Central memory CD4-positive, alpha-beta T cell (primary cell): ENCODE measurements around the gene DFFB.
"Not testable (repeated sequence)": the region's sequence is repeated elsewhere in the genome, so short reads cannot be mapped to it uniquely, and the experiment has no call there.

ENCODE experiments used
- DNase-seq: peaks from one replicate; pipeline ENCODE4 v3.0.0; 2022
- total RNA-seq, 3 experiments: gene quantifications; one replicate each; lab custom pipeline; 2026; lab: John Stamatoyannopoulos, UW

Gene DFFB, protein sequence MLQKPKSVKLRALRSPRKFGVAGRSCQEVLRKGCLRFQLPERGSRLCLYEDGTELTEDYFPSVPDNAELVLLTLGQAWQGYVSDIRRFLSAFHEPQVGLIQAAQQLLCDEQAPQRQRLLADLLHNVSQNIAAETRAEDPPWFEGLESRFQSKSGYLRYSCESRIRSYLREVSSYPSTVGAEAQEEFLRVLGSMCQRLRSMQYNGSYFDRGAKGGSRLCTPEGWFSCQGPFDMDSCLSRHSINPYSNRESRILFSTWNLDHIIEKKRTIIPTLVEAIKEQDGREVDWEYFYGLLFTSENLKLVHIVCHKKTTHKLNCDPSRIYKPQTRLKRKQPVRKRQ
- total RNA-seq = 17.2 to 19.5 (median 17.6) reads per million in 3 experiments

DNA sequence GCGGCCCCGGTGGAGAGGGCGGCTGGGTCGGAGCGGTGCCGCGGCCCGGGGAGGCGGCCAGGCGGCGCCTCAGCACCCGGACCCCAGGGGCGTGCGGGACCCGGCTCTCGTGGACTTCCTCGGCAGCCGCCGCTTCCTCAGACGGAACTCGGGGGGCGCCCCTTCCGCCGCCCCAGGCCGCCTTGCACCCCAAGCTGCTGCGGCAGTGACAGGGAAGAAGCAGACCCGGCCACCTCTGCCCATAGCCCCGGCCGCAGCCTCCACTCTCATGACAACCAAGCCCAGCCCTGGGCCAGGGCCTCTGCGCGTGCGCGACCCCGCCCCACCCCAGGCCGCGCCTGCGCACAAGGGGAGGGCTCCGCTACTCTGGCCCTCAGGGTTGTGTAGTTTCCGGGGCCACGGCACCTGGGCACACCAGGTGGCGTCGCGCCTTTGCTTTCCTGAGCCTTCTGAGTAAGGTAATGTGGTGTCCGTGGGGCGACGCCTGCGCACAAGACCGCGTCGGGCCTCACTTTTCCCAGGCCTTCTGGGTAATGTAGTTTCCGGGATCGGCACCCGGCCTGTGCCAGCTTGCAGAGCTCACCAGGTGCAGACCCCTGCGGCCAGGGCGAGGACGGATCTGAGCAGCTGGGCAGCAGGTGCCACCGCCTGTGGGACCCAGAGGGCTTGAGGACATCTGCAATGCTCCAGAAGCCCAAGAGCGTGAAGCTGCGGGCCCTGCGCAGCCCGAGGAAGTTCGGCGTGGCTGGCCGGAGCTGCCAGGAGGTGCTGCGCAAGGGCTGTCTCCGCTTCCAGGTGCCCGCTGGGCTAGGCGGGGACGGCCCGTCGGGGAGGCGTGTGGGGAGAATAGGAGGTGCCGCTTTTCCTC, at the start of gene DFFB, which contains the start of gene CEP104:
Gene DFFB (plus strand): TSS at position 554 of the 868 bp plus-strand sequence. CDS start 128 bp downstream, at position 682.
Gene CEP104 (minus strand): TSS at position 289 of the 868 bp plus-strand sequence. CDS start 4,804 bp downstream, outside the sequence.
- peak; percentile 99 for DNase-seq

DNA sequence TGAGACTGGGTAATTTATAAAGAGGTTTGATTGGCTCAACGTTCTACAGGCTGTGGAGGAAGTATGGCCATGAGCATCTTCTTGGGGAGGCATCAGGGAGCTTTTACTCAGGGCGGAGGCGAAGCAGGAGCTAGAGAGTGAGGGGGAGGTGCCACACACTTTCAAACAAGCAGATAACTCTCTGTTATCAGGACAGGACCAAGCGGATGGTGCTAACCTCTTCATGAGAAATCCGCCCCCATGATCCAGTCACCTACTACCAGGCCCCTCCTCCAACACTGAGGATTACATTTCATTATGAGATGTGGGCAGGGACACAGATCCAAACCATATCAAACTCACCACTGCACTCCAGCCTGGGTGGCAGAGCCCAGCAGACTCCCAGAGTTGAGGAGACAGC, 49.5 kb upstream of the DFFB start:
- no peak for DNase-seq

DNA sequence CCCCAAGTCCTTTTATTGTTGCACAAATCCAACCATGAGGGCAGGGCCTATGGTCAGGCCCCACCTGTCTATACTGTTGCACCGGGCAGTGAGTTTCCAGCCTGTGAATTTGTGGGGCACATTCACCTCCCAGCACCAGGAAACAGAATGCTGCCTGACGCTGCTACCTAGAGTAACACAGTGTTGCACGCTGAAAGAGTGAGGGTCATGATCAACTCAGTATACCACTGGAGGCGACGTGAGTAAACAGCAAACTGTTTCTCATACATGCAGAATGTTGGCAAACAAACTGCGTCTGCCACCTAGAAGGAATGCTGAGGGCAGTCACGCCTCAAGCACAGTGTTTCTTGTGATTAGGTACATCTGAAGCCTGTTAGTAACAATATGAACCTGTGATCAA, 47.6 kb upstream of the DFFB start:
- DNase-seq = no peak

DNA sequence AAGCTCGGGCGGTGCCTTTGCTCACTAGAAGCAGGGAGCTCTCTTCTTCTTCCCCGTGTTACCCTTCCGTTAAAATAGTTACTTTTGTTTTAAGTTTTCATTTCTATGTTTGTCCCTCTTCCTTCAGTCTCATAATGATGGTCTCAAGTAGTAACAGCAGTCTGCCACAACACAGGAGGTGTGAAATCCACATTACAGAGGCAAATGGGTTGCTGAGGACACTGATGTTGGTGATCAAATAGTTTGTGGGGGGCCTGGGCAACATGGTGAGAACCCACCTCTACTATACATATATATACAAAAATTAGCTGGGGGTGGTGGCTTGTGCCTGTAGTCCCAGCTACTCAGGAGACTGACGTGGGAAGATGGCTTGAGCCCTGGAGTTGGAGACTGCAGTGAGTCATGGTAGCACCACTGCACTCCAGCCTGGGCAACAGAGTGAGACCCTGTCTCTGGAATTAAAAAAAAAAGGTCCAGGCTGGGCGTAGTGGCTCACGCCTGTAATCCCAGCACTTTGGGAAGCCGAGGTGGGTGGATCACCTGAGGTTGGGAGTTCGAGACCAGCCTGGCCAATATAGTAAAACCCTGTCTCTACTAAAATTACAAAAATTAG, 47.0 kb upstream of the DFFB start:
- DNase-seq = not testable (repeated sequence)

DNA sequence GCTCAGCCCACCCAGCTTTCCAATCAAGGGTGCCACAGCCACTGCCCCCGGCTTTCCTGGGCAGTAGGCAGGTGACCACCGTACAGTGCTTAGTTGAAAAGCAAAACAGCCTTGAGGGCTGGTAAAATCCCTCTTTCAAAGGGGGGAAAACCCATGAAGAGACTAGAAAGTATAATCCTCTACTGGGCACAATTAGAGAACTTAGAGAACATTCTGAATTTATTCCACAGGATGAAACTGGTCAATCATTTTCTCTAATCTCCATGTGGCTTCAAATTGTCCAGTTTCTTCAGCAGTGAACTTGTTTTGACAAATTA, 45.7 kb upstream of the DFFB start:
- DNase-seq = no peak

DNA sequence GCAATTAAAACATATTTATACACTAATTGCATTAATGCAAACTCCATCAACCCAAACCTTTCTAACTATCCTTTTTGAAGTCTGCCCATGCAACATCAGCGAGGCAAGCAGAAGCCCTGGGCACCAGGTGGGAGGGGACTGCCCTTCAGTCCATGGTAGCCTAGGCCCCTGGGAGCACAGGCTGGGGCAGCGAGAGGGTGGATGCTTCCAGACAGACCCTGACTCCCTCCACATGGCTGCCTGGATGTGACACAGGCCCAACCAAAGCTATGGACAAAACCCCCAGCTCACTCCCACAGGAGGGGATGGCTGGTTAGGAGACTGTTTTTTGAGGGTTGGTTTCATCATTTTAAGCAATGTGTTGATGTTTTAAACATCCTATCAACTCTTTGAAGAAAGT, 43.2 kb upstream of the DFFB start:
- DNase-seq = no peak

DNA sequence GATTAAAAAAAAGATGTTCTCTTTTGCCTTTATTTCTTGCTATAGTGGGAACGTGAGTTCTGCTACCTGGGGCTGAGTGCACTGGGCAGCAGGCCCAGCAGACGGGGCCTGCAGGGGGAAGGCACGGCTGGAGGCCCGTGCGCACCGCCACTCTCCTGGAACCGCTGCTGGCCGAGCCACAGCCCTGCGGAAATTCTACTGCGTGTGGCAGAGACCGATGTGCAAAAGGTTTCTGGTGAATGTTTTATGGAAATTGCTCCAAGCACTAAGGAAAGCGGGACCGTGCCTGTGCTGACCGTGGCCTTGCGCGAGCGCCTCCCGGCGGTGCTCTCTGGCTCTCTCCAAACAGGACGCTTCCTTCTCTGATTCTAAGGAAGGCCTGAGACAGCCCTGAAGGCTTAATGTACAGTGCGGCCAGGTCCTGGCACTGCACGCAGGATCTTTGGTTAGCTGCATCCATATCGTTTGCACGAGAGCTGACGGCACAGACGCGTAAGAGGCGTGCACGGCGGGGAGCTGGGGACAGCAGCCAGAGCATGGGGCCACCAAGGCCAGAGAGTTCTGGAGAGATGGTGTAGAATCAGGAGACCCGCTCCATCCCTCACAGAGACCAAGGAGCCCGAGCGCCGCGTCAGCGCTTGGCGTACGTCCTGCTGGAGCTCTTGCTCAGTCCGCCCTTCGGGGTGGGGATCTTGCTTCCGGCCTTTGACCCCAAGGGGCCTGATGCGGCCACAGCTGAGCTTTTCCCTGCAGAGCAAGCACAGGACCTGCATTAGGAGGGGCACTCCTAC, 42.3 kb upstream of the DFFB start:
- DNase-seq = no peak

DNA sequence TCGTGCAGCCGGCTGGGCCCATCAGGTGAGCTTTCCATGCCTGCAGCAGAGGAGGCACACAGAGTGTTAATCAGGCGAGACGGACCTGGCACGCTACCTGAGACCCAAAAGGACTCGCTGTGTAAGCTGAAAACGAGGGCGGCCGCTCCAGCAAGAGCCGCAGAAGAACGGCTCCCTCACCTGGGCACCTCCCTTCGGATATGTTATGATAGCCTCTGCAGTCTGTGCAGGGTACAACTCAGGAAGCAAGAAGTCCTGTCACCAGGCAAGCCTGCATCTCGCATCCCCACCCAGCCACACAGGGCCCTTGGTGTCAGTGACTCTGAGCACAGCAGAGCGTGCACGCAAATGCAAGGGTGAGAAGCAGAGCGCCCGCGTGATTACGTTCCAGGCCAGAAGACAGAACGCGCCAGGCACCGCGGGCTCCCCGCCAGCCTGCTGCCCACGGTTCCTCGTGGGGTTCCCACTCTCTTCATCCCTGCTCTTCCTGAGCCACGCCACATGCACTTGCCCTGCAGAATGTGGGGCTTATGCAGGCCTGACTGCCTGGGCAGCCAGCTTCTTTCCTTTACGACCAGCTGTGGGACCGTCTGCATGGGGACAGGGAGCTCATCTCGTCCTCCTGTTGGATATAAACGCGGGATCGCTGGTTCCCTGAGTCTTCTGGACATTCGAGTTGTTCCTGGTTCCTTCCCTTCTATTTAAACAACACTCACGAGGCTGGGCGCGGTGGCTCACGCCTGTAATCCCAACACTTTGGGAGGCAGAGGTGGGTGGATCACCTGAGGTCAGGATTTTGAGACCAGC, 40.7 kb upstream of the DFFB start:
- DNase-seq = no peak

DNA sequence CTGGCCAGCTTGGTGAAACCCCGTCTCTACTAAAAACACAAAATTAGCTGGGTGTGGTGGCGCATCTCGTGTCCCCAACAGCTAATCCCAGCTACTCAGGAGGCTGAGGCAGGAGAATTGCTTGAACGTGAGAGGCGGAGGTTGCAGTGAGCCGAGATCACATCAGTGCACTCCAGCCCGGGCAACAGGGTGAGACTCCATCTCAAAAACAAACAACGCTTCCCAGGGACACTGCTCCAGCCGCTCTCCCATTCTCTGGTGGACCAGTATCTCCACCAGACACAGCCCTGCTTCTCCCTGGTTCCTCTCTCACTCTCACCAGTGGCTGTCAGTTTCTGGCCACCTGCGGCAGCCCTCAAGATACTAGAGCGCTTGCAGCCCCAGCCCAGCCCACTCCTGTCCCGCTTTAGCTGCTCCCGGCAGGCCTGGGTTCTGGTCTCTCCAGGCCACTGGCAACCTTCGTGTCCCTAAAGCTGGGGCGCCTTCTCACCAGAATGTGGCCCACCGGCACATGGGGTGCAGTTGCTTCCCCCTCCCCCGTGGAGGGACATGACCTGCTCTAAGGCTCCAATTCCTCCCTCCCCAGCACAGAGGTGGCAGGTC, 40.0 kb upstream of the DFFB start:
- DNase-seq = no peak

DNA sequence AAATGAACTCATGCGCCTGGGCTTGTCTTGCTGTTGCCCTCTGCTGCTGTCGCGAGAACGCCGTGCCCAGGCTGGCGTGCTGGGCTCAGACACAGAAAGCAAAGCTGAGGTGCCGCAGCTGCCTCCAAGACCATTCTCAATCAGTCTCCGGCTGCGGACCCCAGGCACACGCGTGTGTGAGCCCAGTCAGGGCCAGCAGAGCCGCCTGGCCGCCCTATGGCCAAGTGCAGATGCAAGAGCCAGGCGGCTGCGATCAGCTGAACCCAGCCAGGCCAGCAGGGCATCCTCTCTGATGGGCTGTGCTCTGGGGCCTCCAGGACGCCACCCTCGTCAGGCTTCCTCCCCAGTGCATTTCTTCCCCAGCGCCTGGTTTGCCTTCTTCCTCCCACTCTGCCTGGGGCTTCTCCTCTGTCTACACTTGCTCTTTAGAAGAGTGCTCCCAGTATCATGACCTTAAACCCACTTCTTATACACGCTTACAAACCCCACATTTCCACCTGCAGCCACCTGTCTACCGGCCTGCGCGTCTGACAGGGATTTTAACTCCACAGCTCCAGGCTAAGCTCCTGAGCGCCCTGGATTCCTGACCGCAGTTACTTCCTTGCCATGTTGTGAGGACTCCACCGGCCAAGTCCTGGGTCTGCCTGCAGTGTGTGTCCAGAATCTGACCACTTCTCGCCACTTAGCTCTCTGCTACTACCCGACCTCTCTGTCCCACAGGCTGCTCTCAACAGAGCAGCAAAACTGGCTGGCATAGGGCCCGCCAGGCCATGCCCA, 39.3 kb upstream of the DFFB start:
- DNase-seq = no peak

DNA sequence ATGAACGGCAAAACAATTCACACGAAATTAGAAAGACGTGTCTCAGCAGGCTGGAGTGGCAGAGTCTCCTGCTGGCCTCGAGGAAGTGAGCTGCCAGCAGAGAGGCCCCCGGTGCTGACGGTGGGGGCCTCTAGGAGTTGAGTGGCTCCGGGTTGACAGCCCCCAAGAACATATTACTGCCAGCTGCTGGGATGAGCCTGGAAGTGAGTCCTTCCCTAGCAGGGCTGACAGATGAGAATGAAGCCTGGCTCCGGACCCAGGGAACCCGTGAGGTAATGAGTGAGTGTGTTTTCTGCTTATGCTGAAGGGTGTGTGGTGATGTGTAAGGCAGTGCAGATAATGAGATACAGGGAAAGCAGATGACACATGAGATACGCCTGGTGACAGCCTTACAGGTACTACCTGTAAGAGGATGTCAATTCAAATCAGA, 37.5 kb upstream of the DFFB start:
- DNase-seq = no peak

DNA sequence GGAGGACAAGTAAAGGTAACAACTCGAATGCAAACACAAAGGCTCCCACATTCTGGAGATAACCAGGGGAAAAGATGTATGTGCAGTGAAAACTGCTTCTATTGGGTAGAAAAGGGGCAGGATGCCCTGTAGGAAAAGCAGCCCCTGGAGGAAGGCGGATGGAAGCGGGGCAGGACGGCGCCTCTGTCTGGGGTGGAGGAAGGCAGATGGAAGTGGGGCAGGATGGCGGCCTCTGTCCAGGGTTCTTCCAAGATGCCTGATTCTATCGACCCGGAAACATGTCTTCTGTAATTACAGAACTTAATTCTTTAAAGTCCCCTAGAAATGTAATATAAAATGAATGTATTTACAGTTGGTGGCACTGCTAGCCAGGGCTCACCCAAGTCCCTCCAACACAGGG, 37.0 kb upstream of the DFFB start:
- DNase-seq = no peak

DNA sequence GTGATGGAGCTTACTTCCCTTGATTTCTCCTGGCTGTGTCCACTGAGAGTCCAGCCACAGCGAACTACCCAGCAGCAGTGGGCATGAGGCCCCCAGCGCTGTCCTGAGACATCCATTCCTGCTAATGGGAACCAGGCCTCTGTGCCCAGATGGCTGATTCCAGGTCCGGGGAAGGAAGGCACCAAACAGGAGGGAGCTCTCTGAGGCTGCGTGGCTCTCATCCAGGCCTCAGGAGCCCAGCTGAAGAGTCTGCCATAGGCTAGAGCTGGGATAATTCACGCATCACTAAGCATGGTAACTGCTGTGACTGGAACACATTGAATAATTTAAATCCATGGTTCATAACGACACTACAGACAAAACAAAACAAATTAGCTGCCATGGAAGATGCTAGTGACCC, 36.3 kb upstream of the DFFB start:
- no peak for DNase-seq

DNA sequence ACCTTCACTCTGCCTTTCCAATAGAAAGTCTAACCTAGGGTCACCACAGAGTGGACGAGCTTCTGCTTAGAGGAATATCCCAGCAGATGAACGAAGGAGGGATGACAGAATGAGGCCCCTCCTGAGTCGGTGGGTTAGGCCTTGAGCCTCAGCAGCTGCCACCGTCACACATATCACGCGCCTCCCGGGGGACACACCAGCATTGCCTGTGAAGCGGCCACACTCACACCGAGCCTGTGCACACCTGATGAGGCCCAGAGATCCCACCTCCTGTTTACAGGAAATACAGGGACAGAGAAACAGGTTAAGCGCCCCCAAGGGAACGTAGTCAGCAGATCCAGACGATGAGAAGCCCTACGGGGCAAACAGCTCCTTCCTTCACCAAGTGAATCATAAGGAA, 35.8 kb upstream of the DFFB start:
- DNase-seq = no peak

DNA sequence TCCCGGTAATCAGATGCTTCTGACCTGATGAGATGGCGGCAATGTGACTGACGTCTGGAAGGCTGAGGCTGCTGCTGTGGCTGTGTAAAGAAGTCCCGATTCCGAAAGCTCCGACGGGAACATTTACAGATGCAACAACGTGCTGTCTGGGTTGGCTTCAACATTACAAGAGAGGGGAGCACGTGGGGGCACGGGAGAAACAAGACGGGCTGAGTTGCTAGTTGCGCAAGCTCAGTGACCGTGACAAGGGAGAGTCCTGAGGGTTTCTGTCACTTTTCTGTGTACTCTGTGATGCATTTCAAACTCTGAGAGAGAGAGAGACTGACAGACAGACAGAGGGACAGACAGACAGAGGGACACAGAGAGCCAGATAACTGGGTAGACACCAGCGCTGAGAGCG, 35.4 kb upstream of the DFFB start:
- no peak for DNase-seq

DNA sequence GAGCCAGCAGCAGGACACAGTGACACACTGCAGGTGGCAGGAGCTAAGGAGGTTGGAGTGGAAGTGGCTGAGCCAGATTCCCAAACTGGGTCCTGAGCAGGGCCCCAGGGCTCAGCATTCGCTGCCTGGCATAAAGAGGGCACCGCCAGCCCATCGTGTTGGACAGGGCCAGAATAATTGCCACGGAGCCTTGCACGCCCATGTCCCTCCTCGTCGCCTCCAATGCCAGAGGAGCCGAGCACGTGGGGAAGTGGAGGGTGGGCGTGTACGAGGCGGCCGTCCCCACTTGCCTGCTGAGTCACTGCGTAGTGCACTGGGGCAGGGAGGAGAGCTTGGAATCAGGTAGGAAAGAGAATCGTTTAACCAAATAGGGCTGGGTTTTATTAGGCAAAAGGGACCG, 34.9 kb upstream of the DFFB start:
- no peak for DNase-seq

DNA sequence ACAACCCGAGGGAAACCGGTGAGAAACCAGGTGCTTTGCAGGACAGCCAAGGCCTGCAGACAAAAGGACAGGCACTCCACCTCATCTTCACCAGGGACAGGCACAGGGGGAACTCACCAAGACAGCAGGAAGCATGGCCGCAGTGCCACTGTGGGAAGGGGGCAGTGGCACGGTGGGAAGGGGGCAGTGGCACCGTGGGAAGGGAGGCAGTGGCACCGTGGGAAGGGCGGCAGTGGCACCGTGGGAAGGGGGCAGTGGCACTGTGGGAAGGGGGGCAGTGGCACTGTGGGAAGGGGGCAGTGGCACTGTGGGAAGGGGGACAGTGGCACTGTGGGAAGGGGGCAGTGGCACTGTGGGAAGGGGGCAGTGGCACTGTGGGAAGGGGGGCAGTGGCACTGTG, 32.6 kb upstream of the DFFB start:
- no peak for DNase-seq

DNA sequence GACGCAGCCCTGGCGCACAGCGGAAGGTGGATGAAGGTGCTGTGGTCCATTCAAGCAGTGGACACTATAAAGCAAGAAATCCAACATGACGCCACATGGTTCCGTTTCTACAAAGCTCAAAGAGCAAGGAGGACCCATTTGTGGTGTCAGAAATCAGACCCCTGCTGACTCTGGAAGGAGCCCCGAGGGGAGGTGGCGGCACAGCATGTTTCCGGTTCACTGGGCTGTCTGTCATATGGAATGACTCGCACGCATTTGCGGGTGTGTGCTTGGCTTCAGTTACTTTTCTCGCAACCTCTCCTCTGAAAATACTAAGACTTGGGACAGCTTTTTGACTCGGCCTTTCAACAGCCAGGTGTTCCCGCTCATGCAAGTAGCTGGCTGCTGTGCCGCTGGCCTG, 31.9 kb upstream of the DFFB start:
- no peak for DNase-seq

DNA sequence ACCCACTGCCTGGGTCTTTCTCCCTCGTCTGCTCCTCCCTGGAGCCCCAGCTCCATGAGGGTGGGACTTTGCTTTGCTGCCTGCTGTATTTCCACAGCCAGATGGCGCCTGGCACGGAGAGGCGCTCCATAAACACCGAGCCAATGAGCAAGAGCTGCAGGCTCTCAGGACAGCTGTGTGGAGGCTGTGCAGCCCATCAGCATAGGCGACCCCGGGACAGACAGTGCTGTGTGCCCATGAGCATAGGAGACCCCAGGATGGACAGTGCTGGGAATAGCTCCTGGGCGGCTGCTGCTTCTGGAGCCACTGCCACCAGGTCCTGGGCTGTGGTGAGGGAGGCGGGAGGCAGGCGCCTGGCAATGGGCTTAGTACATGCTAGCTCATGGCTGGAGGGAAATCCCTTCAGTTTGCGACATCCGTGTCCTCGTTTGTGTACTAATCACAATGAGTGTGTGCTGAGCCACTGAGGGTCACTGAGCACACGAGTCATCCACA, 29.4 kb upstream of the DFFB start:
- no peak for DNase-seq

DNA sequence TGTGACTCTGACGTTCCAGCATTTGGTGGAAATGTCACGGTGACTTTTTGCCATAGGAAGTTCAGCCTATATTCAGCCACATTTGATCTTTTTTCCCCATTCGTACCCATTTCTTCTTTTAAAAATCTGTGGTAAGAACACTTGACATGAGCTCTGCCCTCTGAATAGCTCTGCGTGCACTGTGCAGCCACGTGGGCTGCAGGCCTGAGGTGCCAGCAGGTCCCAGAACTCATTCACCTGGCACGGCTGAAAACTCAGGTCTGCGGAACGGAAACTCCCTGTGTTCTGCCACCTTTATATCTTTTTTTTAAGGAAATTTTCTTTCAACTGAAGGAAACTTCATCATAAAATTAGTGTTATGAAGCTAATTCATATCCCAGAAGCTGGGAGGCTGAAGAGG, 28.9 kb upstream of the DFFB start:
- DNase-seq = no peak
